GM10847 (cell line): ENCODE measurements around the gene KRTAP6-3.

Experiments used
- POLR2A ChIP-seq: IDR thresholded peaks from 2 replicates; pipeline ENCODE4 v1.6.1; 2011; ENCODE audit not compliant: insufficient read length; ENCODE audit errors: extremely low read depth

KRTAP6-3 gene

GRCh38 chr21:30613836-30614235 is 21.6 kb downstream of the KRTAP6-3 start, which contains the start of gene KRTAP6-1:
KRTAP6-1 (minus strand) TSS chr21:30613930; CDS start chr21:30613904, 26 bp downstream.
- TF ChIP-seq POLR2A: no peak

GRCh38 chr21:30615199-30615598 is 23.0 kb downstream of the KRTAP6-3 start:
- no peak for TF ChIP-seq POLR2A

GRCh38 chr21:30616125-30616524 is 23.9 kb downstream of the KRTAP6-3 start, which contains the start of gene KRTAP20-1:
KRTAP20-1 (plus strand) TSS chr21:30616425; CDS start chr21:30616455, 30 bp downstream.
- no peak for TF ChIP-seq POLR2A

- TF ChIP-seq POLR2A: no peak
These were observed 27.8 kb downstream of the KRTAP6-3 start for GRCh38 chr21:30620080-30620479.

- no peak for TF ChIP-seq POLR2A
These were observed 28.3 kb downstream of the KRTAP6-3 start, which contains the start of gene KRTAP20-4 for GRCh38 chr21:30620522-30620921. KRTAP20-4 (plus strand) TSS chr21:30620627.

GRCh38 chr21:30623362-30623761 is 31.1 kb downstream of the KRTAP6-3 start:
- no peak for TF ChIP-seq POLR2A

GRCh38 chr21:30625449-30626165 is 33.4 kb downstream of the KRTAP6-3 start:
- TF ChIP-seq POLR2A: no peak

- TF ChIP-seq POLR2A: no peak
These were observed 35.9 kb downstream of the KRTAP6-3 start for GRCh38 chr21:30628109-30628508.

- no peak for TF ChIP-seq POLR2A
These were observed 37.0 kb downstream of the KRTAP6-3 start for GRCh38 chr21:30629200-30629599.

GRCh38 chr21:30634906-30635305 is 42.7 kb downstream of the KRTAP6-3 start, which contains the start of gene KRTAP20-2:
KRTAP20-2 (plus strand) TSS chr21:30635206; CDS start chr21:30635264, 58 bp downstream.
- no peak for TF ChIP-seq POLR2A

GRCh38 chr21:30638686-30639085 is 46.4 kb downstream of the KRTAP6-3 start:
- no peak for TF ChIP-seq POLR2A

GRCh38 chr21:30642564-30642963 is 50.3 kb downstream of the KRTAP6-3 start, which contains the start of gene KRTAP20-3:
KRTAP20-3 (plus strand) TSS chr21:30642864.
- TF ChIP-seq POLR2A: no peak
